GM23248 (cell line): ENCODE measurements around the gene CPTP.

Experiments
- EZH2 ChIP-seq: fragments of 200-600 bp; sonication (generic); IDR thresholded peaks from 2 replicates; pipeline ENCODE4 v1.6.1; 2018; ENCODE audit warnings: antibody characterized with exemption, mild to moderate bottlenecking; ENCODE audit not compliant: insufficient read depth, poor library complexity, severe bottlenecking
- EZH2phosphoT487 ChIP-seq: fragments of 200-600 bp; sonication (generic); IDR thresholded peaks from 2 replicates; pipeline ENCODE4 v1.6.1; 2018; ENCODE audit warnings: antibody characterized with exemption, moderate library complexity, mild to moderate bottlenecking, low read depth; ENCODE audit not compliant: insufficient read depth

- TF ChIP-seq EZH2 (no peak), EZH2phosphoT487 (no peak)
Observed at GRCh38 chr1:1367315-1367714, 42.7 kb downstream of the CPTP start.
